Endothelial cell of umbilical vein (primary cell): ENCODE results near the gene CLEC4A.

ENCODE experiments used
- CTCF ChIP-seq, 2 donors: IDR thresholded peaks; 1 replicate in 1 of 2; 2 replicates in 1 of 2; pipeline ENCODE4 v1.5.1; 2011; ENCODE audit warnings: low read length in 2 of 2, mild to moderate bottlenecking in 2 of 2, moderate library complexity in 2 of 2, control low read depth in 1 of 2, inconsistent platforms in 1 of 2, low read depth in 1 of 2; ENCODE audit not compliant: insufficient read depth in 1 of 2; ENCODE audit errors: extremely low read depth in 1 of 2
- EZH2 ChIP-seq: IDR thresholded peaks from 2 replicates; pipeline ENCODE4 v1.6.1; 2012; ENCODE audit warnings: borderline replicate concordance, low read depth, mild to moderate bottlenecking, moderate library complexity, low read length, inconsistent platforms; ENCODE audit not compliant: severe bottlenecking
- MAX ChIP-seq: IDR thresholded peaks from 2 replicates; pipeline ENCODE4 v1.6.1; 2011; ENCODE audit not compliant: insufficient read depth, insufficient read length
- POLR2A ChIP-seq: IDR thresholded peaks from 2 replicates; pipeline ENCODE4 v1.6.1; 2012; ENCODE audit warnings: low read depth, mild to moderate bottlenecking, control low read depth, low read length

- TF ChIP-seq EZH2 (no peak), CTCF (IDR thresholded peaks at IDR 0.05; ENCODE audit: extremely low read depth in 1 of 2, insufficient read depth in 1 of 2, low read depth in 1 of 2, low read length in 2 of 2) (no peak), MAX (no peak), POLR2A (no peak)
Measured at GRCh38 chr12:8087666-8088065, 35.8 kb upstream of the CLEC4A start.
